ENCODE results near the gene TET2. TPM values are rescaled to one million over a fixed set of nuclear protein-coding genes. Genes with fewer than 3 reads are reported as not detected.

Gene TET2
- 4.8 and 5.8 TPM in 2 replicates for total RNA-seq

DNA sequence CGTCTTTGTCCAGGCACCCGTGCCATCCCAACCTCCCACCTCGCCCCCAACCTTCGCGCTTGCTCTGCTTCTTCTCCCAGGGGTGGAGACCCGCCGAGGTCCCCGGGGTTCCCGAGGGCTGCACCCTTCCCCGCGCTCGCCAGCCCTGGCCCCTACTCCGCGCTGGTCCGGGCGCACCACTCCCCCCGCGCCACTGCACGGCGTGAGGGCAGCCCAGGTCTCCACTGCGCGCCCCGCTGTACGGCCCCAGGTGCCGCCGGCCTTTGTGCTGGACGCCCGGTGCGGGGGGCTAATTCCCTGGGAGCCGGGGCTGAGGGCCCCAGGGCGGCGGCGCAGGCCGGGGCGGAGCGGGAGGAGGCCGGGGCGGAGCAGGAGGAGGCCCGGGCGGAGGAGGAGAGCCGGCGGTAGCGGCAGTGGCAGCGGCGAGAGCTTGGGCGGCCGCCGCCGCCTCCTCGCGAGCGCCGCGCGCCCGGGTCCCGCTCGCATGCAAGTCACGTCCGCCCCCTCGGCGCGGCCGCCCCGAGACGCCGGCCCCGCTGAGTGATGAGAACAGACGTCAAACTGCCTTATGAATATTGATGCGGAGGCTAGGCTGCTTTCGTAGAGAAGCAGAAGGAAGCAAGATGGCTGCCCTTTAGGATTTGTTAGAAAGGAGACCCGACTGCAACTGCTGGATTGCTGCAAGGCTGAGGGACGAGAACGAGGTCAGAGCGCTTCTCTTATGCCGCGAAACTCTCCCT lies at the start of gene TET2:
TSS of gene TET2 (plus strand) at position 601 of the 740 bp plus-strand sequence. CDS start 87,067 bp downstream, outside the sequence.

